K562 (cell line): ENCODE results near the gene PCDHGA4. TPM values are rescaled to one million over a fixed set of nuclear protein-coding genes. Genes with fewer than 3 reads are reported as not detected.

Source experiments
- BCOR ChIP-seq: fragments of 450-650 bp; IDR thresholded peaks from 2 replicates; pipeline ENCODE4 v1.6.1; 2016
- CHCHD3 ChIP-seq: fragments of 250-450 bp; sonication (Bioruptor Pico); IDR thresholded peaks from 2 replicates; pipeline ENCODE4 v2.1.2; 2022; ENCODE audit warnings: mild to moderate bottlenecking
- EWSR1 ChIP-seq: fragments of 450-650 bp; IDR thresholded peaks from 2 replicates; pipeline ENCODE4 v1.6.1; 2018; ENCODE audit warnings: borderline replicate concordance, mild to moderate bottlenecking, low read depth, moderate library complexity; ENCODE audit not compliant: partially characterized antibody
- GTF2F1 ChIP-seq: IDR thresholded peaks from 2 replicates; pipeline ENCODE4 v1.6.1; 2011; ENCODE audit warnings: low read depth, low read length, improper control_type of control experiment
- HNRNPUL1 ChIP-seq: fragments of 200-400 bp; formaldehyde crosslinking; IDR thresholded peaks from 2 replicates; pipeline ENCODE4 v1.6.1; 2017; ENCODE audit warnings: low read length
- PHTF2 ChIP-seq: fragments of 250-450 bp; sonication (Bioruptor Pico); IDR thresholded peaks from 2 replicates; pipeline ENCODE4 v1.5.0; 2021; ENCODE audit warnings: mild to moderate bottlenecking
- RAD21 ChIP-seq, 2 experiments: fragments of 250-450 bp in 1 of 2; fragments of 450-650 bp in 1 of 2; sonication (Bioruptor Pico) in 1 of 2; formaldehyde crosslinking in 1 of 2; IDR thresholded peaks in 1 of 2; conservative IDR thresholded peaks in 1 of 2; 2 replicates each; pipeline versions ENCODE4 v1.4.0 to v1.8.0; 2020 to 2022; ENCODE audit warnings: mild to moderate bottlenecking in 2 of 2, moderate library complexity in 1 of 2
- SETDB1 ChIP-seq: IDR thresholded peaks from one replicate; pipeline ENCODE4 v1.6.1; 2012; ENCODE audit warnings: low read length, control low read depth, inconsistent platforms
- SMAD3 ChIP-seq: fragments of 450-650 bp; formaldehyde crosslinking; conservative IDR thresholded peaks from 2 replicates; pipeline ENCODE4 v1.4.0; 2020; ENCODE audit warnings: mild to moderate bottlenecking
- SMARCA4 ChIP-seq: fragments of 450-650 bp; IDR thresholded peaks from 2 replicates; pipeline ENCODE4 v1.6.1; 2016
- TAF7 ChIP-seq: fragments of 450-650 bp; IDR thresholded peaks from 2 replicates; pipeline ENCODE4 v1.6.1; 2016; ENCODE audit warnings: missing genetic modification characterization, missing compliant biosample characterization
- TFAM ChIP-seq: fragments of 250-450 bp; sonication (Bioruptor Pico); conservative IDR thresholded peaks from 2 replicates; pipeline ENCODE4 v1.5.0; 2021; ENCODE audit warnings: mild to moderate bottlenecking, moderate library complexity
- U2AF2 ChIP-seq: fragments of 200-400 bp; formaldehyde crosslinking; optimal IDR thresholded peaks from 2 replicates; pipeline ENCODE3; 2017; ENCODE audit warnings: low read depth, mild to moderate bottlenecking, low read length
- ZBTB7A ChIP-seq: IDR thresholded peaks from 2 replicates; pipeline ENCODE4 v1.6.1; 2011; ENCODE audit warnings: low read depth, mild to moderate bottlenecking, low read length, moderate library complexity, borderline replicate concordance; ENCODE audit not compliant: control insufficient read depth
- ZNF551 ChIP-seq: fragments of 250-450 bp; sonication (Bioruptor Pico); IDR thresholded peaks from 2 replicates; pipeline ENCODE4 v1.5.0; 2021; ENCODE audit warnings: mild to moderate bottlenecking, moderate library complexity
- ZNF766 ChIP-seq: fragments of 200-800 bp; sonication (Bioruptor generic); conservative IDR thresholded peaks from 2 replicates; pipeline ENCODE4 v1.6.1; 2016; ENCODE audit warnings: missing genetic modification characterization, missing compliant biosample characterization
- polyA plus RNA-seq, 8 experiments: library from polyadenylated mRNA; depleted of rRNA in 4 of 8; stranded (reverse) in 5 of 8; unstranded in 3 of 8; fragments of >200 nt; fragmentation: Nextera tagmentation in 2 of 8; fragmentation: Illumina TruSeq in 1 of 8; extraction: Ambion mirVana in 2 of 8; extraction: Trizol in 1 of 8; gene quantifications; 2 replicates each; pipeline versions ENCODE4 v1.2.1 to v1.2.3, GENCODE V29; 2011 to 2014; ENCODE audit warnings: inconsistent platforms in 1 of 8, missing spikeins in 1 of 8
- total RNA-seq, 7 experiments: library from RNA; depleted of rRNA in 6 of 7; stranded (reverse); fragments of >200 nt in 6 of 7; fragmentation: Illumina TruSeq in 2 of 7; extraction: Trizol in 2 of 7; gene quantifications; 2 replicates each; pipeline versions ENCODE4 v1.2.1 to v1.2.3, GENCODE V29; 2011 to 2021; ENCODE audit warnings: low replicate concordance in 1 of 7
- TF ChIP-seq, protein P1 (sequence below): sonication (generic); formaldehyde crosslinking; IDR thresholded peaks from 2 replicates; pipeline ENCODE4 v1.8.0; 2023; ENCODE audit warnings: missing genetic modification reagents, mild to moderate bottlenecking, borderline replicate concordance
- TF ChIP-seq, protein P2 (sequence below): fragments of 450-650 bp; IDR thresholded peaks from 2 replicates; pipeline ENCODE4 v1.6.1; 2017; ENCODE audit warnings: mild to moderate bottlenecking, moderate library complexity
- TF ChIP-seq, protein P3 (sequence below), 2 experiments: fragments of 450-650 bp; IDR thresholded peaks; 2 replicates each; pipeline ENCODE4 v1.6.1; 2016
- TF ChIP-seq, protein P4 (sequence below): fragments of 250-450 bp; sonication (Bioruptor Pico); IDR thresholded peaks from 2 replicates; pipeline ENCODE4 v1.8.0; 2021; ENCODE audit warnings: mild to moderate bottlenecking, moderate library complexity

The PCDHGA4 gene
- total and polyA plus RNA-seq, 9 of the 15 experiments (the other 6 are each of a cell fraction or from before 2014, with no cell fraction given): 0.12 to 0.40 (median 0.36) TPM; not detected in 2

DNA sequence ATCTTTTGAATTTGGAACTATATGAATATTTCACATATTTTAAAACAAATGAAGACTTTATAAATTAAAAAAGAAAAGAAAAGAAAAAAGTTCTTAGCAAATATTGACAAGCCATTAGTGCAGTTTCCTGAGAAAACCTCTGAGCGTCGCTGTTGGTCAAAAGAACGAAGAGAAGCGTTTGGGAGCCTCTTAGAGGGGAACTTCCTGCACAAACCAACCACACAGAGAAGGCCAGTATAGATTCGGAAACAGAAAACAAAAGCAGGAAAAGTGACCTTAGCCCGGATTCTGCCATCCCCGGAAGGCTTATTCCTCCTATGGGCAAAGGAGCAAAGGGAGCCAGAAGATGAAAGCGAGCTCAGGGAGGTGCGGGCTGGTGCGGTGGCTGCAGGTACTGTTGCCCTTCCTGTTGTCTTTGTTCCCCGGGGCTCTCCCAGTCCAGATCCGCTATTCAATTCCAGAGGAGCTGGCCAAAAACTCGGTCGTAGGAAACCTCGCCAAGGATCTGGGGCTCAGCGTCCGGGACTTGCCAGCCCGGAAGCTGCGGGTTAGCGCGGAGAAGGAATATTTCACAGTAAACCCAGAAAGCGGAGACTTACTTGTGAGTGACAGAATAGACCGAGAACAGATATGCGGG, 5.1 kb downstream of the PCDHGA4 start, which contains the start of gene PCDHGB2 (continued):
- no peak for TF ChIP-seq ZBTB7A
- TF ChIP-seq SMAD3 (CRISPR knock-in tag): no peak
- TF ChIP-seq PHTF2 (CRISPR knock-in tag): no peak
- TF ChIP-seq GTF2F1: no peak
- TF ChIP-seq, protein P1, sequence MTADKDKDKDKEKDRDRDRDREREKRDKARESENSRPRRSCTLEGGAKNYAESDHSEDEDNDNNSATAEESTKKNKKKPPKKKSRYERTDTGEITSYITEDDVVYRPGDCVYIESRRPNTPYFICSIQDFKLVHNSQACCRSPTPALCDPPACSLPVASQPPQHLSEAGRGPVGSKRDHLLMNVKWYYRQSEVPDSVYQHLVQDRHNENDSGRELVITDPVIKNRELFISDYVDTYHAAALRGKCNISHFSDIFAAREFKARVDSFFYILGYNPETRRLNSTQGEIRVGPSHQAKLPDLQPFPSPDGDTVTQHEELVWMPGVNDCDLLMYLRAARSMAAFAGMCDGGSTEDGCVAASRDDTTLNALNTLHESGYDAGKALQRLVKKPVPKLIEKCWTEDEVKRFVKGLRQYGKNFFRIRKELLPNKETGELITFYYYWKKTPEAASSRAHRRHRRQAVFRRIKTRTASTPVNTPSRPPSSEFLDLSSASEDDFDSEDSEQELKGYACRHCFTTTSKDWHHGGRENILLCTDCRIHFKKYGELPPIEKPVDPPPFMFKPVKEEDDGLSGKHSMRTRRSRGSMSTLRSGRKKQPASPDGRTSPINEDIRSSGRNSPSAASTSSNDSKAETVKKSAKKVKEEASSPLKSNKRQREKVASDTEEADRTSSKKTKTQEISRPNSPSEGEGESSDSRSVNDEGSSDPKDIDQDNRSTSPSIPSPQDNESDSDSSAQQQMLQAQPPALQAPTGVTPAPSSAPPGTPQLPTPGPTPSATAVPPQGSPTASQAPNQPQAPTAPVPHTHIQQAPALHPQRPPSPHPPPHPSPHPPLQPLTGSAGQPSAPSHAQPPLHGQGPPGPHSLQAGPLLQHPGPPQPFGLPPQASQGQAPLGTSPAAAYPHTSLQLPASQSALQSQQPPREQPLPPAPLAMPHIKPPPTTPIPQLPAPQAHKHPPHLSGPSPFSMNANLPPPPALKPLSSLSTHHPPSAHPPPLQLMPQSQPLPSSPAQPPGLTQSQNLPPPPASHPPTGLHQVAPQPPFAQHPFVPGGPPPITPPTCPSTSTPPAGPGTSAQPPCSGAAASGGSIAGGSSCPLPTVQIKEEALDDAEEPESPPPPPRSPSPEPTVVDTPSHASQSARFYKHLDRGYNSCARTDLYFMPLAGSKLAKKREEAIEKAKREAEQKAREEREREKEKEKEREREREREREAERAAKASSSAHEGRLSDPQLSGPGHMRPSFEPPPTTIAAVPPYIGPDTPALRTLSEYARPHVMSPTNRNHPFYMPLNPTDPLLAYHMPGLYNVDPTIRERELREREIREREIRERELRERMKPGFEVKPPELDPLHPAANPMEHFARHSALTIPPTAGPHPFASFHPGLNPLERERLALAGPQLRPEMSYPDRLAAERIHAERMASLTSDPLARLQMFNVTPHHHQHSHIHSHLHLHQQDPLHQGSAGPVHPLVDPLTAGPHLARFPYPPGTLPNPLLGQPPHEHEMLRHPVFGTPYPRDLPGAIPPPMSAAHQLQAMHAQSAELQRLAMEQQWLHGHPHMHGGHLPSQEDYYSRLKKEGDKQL (CRISPR knock-in tag): no peak
- no peak for TF ChIP-seq EWSR1
- TF ChIP-seq TFAM (CRISPR knock-in tag): no peak
- TF ChIP-seq SETDB1: no peak
- TF ChIP-seq SMARCA4: no peak
- no peak for TF ChIP-seq ZNF766 (CRISPR knock-in tag)
- TF ChIP-seq, protein P2, sequence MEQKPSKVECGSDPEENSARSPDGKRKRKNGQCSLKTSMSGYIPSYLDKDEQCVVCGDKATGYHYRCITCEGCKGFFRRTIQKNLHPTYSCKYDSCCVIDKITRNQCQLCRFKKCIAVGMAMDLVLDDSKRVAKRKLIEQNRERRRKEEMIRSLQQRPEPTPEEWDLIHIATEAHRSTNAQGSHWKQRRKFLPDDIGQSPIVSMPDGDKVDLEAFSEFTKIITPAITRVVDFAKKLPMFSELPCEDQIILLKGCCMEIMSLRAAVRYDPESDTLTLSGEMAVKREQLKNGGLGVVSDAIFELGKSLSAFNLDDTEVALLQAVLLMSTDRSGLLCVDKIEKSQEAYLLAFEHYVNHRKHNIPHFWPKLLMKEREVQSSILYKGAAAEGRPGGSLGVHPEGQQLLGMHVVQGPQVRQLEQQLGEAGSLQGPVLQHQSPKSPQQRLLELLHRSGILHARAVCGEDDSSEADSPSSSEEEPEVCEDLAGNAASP: no peak
- no peak for TF ChIP-seq CHCHD3 (CRISPR knock-in tag)
- no peak for TF ChIP-seq ZNF551 (CRISPR knock-in tag)
- no peak for TF ChIP-seq HNRNPUL1
- TF ChIP-seq, protein P3, sequence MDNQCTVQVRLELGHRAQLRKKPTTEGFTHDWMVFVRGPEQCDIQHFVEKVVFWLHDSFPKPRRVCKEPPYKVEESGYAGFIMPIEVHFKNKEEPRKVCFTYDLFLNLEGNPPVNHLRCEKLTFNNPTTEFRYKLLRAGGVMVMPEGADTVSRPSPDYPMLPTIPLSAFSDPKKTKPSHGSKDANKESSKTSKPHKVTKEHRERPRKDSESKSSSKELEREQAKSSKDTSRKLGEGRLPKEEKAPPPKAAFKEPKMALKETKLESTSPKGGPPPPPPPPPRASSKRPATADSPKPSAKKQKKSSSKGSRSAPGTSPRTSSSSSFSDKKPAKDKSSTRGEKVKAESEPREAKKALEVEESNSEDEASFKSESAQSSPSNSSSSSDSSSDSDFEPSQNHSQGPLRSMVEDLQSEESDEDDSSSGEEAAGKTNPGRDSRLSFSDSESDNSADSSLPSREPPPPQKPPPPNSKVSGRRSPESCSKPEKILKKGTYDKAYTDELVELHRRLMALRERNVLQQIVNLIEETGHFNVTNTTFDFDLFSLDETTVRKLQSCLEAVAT (IDR thresholded peaks at IDR 0.05): no peak
- TF ChIP-seq TAF7 (tag): no peak
- TF ChIP-seq BCOR: no peak
- peak; percentile 12 to 35; a peak in 2 of 4 replicates for TF ChIP-seq RAD21 (CRISPR knock-in tag; conservative IDR thresholded peaks at IDR 0.05 in 1 of 2, IDR thresholded peaks at IDR 0.05 in 1 of 2)
- TF ChIP-seq, protein P4, sequence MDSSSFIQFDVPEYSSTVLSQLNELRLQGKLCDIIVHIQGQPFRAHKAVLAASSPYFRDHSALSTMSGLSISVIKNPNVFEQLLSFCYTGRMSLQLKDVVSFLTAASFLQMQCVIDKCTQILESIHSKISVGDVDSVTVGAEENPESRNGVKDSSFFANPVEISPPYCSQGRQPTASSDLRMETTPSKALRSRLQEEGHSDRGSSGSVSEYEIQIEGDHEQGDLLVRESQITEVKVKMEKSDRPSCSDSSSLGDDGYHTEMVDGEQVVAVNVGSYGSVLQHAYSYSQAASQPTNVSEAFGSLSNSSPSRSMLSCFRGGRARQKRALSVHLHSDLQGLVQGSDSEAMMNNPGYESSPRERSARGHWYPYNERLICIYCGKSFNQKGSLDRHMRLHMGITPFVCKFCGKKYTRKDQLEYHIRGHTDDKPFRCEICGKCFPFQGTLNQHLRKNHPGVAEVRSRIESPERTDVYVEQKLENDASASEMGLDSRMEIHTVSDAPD (CRISPR knock-in tag): no peak
- no peak for TF ChIP-seq U2AF2
